NCI-H1092 treated with DMSO at 0.1 percent for 48 hours (cell line): ENCODE results near the gene NDUFV2.
A peak's percentile ranks its signal among the peaks of the same experiment; 100 is the strongest.
"Not testable (repeated sequence)": the region's sequence is repeated elsewhere in the genome, so short reads cannot be mapped to it uniquely, and the experiment has no call there.

Experiments
- DNase-seq: peaks from one replicate; lab custom pipeline; 2025; lab: John Stamatoyannopoulos, UW

NDUFV2 gene

DNA sequence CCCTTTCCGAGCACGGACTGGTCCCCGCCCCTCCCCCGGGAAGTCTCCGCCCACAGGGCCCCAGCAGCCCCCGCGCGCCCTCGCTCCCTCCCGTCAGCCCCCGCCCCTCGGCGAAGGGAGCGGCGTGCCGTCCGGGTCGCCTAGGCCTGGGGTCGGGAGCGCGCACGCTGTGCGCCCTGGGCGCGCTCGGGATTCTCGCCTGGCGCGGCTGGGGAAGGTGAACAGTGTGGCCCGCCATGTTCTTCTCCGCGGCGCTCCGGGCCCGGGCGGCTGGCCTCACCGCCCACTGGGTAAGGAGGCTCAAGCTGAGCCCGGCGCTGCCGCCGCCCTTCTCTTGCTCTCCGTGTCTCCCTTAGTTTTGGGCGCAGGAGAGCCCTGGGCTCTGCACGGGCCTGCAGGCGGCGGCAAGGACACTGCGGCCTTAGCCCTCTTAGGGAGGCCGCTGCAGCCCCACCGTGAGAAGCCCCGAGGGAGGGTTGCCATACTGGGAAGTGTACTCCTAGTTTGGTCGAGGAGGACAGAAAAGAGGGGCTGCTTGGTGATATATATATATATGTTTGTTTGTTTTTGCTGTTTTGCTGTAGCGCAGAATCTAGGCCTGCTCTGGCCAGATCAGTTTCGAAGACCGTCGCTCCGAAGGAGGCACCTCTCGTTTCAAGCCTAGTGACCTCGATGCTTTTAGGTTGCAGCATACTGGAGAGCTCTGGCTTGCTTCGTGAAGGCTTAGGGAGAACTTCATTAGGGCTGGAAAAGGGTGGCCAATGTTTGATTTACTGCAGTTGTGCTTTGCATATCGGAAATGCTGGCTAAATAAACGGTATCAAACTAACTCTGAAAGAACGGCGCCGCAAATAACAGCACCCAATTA is at the start of gene NDUFV2:
Gene NDUFV2 (plus strand): TSS at position 192 of the 868 bp plus-strand sequence. CDS start 45 bp downstream, at position 237.
- peak; percentile 89 for DNase-seq

DNA sequence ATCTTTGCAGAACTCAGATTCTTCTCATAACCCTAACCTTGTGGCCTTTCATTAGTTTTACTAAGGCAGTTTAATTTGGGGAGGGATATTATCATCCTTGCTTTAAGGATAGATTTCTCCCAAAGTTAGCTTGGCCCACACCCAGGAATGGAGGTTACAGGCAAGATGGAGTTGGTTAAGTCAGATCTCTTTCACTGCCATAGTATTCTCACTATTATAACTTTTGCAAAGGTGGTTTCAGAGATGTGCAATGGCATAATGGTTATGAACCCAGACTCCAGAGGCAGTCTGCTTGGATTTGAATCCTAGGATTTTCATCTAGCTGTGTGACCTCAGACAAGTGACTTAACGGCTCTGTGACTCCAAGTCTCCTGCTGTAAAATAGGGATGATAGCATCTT is 48.7 kb upstream of the NDUFV2 start:
- DNase-seq, result no peak

DNA sequence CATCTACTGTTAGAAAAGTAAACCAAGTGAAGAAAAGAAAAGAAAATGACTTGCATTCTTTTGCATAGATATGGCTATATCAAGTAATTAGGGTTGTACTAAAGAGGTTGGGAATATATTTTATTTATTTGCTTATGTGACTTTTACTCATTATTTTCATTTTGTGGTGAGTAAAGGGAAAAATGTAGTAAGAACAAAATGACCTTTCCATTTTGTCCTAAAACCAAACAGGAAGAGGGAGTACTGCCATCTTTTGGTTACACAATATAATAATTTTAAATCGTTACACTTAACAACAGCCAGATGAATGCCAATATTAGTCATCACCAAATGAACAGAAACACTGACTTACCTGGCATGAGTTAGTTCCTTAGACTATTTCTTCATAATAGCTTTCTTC is 47.3 kb upstream of the NDUFV2 start:
- DNase-seq, result no peak

DNA sequence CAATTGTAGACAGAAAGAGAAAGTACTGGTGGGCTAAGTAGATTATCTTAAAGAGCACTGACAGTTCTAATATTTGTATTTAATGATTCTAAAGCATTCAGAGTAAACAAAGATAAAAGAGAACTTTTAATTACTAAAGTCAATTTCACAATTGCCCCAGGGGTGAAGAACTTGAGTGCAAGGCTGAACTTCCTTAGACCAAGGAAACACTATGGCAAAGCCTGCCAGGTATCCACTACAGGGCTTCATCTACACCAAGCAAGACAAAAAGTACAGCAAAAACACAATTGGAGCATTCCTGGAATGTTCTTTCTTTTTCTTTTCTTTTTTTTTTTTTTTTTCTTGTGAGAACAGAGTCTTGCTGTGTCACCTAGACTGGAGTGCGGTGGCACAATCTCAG is 46.9 kb upstream of the NDUFV2 start:
- no peak for DNase-seq

DNA sequence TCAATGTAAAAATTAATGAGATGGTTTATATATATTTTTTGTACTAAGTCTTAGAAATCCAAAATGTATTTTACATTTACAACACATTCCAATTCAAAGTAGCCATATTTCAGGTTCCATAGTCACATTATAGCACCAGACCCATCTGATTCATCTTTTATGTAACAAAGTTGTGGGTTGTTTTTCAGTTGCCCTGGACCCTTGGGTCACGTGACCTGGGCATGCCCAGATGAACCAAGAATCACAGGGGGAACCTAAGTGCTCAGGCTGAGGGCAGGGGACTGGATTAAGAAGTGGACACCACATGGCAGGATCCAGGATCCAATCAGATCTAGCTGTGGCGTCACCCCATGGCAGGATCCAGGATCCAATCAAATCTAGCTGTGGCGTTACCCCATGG is 44.9 kb upstream of the NDUFV2 start:
- no peak for DNase-seq

DNA sequence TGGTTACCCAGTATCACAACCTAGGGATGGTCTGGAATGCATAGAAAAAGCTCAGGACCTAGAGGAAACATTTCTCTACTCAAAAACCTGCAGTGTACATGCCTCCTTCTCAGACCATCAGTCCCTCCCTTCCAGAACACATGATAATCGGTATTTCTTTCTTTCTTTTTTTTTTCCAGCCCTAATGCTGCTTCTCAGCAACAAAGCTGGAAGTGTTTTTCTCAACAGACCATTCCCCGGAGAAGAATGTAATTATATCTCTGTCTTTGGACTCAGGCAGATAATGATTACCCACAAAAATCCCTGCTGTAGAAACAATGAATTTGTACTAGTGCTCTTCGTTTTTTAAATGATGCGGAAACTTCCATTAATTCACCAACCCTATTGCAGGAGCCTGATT is 44.1 kb upstream of the NDUFV2 start:
- DNase-seq, result no peak

DNA sequence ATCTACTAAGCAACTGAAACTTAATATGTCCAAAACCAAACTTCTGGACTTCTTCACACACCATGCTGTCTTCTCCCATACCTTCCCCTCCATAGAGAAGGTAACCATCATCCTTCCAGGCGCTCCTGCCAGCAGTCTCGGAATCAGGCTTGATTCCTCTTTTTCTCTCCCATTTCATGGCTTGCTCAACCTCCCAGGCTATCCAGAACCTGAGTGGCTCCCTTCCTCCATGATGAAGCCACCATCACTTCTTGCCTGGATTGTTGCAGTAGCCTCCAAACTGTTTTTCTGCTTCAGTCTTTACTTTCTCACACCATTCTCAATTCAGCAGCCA is 40.1 kb upstream of the NDUFV2 start:
- no peak for DNase-seq

DNA sequence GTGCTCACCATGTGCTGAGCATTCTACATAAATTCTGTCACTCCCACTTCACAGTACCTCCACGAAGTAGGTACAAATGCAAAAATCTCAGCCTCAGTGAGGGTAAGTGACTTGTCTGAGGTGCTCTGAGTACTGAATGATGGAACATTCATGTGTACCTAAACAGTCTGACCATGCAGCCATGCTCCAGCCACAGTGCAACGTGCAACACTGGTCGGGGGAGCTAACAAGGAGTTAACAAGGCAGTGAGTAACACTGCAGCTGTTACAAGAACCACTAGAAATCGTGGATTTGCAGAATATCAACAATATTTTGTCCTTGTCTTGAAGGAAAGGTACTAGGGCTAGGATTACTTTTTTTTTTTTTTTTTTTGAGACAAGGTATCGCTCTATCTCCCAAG is 36.6 kb upstream of the NDUFV2 start:
- DNase-seq, result no peak

DNA sequence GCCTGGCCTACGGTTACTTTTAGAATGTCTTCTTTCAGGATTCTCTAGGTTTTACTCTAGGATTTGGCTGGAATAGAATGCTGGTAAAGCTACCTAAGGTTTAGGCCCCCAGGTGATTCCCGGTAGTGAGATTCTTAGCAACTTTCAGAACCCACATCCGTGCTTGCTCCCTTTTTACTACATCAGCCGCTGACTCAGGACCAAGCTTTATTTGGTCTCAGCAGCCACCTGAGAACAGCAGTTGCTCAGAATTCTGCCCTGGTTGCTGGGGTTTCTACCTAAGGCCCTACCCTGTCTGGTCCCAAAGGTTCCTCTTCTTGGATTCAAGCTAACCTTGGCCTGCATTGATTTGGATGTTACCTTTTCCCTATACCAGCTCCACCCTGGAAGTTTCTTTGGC is 36.1 kb upstream of the NDUFV2 start:
- DNase-seq, result no peak

DNA sequence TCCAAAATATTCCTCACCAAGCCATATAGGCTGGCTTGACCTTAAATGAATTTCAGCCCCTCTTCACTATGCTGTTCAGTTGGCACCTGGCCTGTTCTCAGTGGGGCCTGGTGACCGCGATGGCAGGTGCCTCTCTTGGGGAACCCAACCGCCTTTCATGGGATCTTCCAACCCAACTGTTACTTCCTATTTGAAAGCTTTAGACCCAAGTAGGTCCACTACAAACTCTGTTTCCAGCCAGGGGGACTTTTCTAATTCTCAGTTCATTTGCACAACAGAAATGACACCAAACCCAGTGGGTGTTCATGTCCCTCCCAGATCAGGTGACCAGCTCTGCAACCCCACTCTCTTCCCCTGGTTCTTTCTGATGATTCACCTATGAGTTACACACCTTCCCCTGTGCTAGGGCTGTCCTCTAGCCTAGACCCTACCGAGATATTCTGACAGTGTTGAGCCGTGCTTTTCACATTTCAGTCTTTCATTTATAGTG is 35.6 kb upstream of the NDUFV2 start:
- no peak for DNase-seq

DNA sequence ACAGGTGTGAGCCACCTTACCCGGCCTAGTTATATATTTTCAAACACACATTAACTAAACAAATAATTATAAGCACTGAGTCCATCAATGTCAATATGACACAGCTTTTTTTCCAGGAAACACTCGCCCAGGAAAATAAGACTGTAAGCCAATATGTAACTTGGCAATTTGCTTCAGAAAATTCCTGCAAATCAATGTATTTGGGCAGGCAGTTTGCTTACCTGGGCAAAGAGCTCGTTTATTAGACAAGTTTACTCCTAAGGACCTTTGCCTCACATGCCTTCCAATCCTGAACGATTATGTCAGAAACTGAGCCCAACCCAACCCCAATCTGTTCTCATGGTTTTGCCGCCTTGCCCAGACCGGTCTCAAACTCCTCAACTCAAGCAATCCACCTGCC is 34.7 kb upstream of the NDUFV2 start:
- no peak for DNase-seq

DNA sequence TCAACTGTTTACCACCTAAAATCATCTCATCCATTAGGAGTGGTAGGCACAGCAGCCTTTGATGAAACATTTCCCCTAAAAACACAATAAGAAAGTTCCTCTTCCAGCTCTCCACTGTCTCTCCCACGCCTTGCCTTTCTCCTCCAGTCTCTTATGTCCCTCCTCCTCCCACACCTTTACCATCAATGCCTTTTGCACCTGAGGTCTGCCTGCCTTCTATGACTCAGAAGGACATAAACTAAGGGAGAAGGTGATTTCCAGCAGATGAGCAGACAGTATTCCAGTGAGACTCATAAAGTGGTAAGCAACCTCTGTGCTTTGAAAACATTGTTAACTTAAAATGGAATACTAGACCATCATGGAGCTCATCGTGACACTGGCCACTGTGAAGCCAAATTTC is 34.2 kb upstream of the NDUFV2 start:
- DNase-seq, result no peak

DNA sequence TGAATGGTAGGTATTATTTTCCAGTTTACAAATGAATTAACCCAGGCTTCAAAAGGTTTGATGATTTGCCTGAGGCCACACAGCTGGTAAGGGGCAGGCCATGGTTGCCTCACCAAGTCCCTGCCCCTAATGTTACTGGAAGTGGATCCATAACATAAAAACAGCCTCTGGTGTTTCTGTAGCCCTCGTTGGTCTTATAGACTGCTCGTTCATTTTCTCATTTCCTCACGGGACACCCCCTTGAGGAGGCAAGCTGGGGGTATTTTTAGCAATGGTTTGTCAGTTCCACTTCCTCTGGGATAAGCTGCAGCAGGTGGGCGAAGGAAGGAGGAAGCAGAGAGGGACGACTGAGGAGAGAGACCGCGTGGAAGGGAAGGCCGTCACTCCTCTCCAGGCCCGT is 32.9 kb upstream of the NDUFV2 start:
- DNase-seq, result no peak

DNA sequence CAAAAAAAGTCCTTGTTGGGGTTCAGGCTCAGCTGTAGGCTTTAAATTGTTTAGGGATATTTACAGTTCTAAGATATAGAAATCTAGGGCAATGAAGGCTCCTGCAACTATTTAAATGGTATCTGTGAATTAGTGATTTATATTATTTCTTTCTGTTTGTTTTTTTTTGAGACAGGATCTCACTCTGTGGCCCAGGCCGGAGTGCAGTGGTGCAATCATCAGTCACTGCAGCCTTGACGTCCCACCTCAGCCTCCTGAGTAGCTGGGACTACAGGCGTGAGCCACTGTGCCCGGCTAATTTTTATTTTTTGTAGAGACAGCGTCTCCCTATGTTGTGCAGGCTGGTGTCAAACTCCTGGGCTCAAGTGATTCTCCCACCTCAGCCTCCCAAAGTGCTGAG is 32.3 kb upstream of the NDUFV2 start:
- DNase-seq, result no peak

DNA sequence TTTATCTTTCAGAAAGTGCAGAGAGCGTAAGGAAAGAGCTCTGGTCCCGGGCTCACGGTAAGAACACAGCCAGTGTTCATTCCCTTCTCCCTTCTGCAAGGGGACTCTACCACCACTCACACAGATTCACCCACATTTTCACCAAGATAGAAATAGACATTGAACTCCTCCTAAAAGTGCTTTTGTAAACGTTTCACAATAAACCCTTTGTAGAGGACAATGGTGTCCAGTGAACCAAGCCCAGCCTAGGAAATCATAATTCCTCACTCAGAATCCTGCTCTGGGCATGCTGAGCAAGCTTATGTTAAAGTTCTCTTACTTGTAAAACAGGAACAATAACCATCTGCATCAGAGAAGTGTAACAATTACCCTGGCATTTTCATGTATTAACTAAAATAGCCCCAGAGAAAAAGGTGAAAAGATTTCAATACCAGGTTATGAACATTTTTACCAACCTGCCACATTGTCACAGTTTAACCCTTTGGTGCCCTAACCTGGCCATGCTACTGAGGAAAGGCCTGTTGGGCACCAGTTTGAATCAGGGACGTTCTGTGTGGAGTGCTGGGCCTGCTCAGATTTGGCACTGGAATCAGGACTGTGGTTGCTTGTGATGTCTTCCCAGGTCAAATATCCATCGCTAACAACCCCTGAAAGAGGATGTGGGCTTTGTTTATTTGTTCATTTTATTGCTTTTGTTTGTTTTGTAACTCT is 22.5 kb upstream of the NDUFV2 start:
- no peak for DNase-seq

DNA sequence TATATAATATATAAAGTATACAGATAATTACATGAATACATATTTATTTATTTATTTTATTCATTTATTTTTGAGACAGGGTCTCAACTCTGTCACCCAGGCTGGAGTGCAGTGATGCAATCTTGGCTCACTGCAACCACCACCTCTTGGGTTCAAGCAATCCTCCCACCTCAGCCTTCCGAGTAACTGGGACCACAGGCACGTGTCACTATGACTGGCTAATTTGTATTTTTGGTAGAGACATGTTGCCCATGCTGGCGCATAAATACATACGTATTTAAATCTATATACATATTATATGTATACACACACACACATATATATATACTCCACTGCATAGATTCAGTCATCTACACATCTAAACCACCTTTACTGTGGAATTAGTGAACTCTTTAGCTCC is 20.6 kb upstream of the NDUFV2 start:
- no peak for DNase-seq

DNA sequence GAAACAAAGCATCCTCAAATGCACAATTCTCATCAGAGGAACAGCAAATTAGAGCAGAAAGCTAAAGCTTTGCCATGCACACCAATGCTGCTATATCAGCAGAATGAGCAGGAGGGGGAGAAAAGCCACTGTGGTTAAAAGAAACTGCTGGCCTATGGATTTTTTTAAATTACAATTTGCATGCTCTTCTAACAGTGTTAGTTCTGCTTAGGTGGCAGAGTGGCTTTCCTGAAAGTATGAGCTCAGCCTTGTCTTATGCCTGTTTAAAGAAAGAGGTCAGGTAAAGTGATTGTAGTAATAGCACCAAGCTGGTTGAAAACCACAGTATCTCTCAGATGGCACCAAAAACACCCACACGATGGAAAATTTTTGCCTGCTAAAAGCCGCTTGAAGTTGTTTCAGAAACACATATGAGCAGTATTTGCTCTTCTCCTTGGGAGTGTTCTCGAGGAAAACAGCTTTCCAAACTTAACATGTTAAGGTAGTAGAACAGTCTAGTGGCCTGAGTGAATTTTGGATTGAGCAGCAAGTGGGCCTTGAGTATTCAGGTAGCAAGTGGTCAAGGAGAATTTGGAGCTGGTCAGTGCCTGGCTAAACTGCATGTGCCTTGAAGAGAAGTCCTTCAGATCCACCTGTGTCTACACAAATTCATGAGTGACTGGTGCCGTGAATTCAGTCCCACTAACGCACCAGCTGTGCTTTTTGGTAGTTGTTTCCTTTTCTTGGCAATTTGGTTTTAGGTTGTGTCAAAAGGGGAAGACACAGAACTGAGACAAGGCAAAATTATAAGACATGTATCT is 19.6 kb upstream of the NDUFV2 start:
- no peak for DNase-seq

DNA sequence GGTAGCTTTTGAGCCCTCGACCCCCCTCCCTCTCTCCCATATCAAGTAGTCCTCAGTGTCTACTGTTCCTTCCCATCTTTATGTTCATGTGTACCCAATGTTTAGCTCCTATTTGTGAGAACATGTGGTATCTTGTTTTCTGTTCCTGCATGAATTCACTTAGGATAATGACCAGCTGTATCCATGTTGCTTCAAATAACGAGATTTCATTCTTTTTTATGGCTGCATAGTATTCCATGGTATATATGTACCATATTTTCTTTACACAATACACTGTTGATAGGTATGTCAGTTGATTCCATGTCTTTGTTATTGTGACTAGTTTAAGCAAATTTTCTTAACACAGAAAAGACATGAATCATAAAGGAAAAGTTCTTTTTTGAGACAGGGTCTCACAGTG is 16.5 kb upstream of the NDUFV2 start:
- no peak for DNase-seq

DNA sequence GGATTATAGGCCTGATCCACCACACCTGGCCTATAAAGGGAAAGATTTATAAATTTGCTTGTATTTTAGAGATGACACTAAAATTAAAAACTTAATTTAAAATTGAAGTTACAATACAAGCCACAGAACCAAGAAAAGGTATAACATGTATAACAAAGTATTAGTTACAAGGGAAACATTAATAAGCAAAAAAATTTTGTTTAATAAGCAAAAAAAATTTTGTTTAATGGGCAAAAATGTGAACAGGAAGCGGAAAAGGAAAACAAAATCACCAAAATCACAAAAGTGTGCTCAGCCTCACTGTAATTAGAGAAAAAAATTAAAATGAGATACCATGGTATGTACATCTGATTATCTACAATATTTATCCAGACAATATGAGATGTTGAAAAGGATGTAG is 15.9 kb upstream of the NDUFV2 start:
- DNase-seq, result no peak

DNA sequence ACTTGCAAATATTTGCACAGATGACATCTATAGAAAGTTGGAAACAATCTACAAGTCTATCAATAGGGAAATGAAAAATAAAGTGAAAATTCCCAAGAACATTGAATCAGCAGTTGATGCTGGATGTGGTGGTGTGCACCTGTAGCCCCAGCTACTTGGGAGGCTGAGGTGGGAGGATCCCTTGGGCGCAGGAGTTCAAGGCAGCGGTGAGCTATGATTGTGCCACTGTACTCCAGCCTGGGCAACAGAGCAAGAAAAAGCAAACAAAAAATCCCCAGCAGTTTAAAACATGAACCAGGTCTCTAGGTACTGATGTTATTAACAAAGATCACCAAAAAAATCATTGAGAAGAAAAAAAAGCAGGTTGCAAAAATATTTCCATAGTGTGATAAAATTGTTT is 15.4 kb upstream of the NDUFV2 start:
- DNase-seq, result no peak

DNA sequence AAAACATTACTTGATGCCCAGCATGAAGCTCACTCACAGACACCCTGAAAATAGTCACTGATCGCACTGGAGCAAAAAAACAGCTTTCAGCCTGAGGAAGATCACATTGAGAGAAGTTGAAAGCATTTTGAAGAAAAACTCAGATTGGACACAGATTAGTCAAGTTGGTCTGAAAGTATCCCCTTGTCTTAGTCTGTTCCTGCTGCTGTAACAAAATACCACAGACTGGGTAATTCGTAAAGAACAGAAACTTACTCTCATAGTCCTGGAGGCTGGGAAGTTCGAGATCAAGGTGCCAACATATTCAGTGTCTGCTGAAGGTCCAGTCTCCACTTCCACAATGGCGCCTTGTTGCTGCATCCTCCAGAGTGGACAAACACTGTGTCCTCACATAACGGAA is 14.2 kb upstream of the NDUFV2 start:
- DNase-seq, result no peak

DNA sequence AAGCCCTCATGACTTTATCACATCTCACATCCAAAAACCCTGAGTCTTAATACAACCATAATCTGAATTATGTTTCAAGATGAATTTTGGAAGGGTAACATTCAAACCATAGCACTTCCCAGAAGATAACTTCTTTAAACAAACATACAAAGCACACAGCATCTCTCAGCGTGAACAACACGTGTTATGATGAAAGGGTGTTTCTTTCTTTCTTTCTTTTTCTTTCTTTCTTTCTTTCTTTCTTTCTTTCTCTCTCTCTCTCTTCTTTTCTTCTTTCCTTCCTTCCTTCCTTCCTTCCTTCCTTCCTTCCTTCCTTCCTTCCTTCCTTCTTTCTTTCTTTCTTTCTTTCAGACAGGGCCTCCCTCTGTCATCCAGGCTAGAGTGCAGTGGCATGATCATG is 13.8 kb upstream of the NDUFV2 start:
- DNase-seq, result not testable (repeated sequence)

DNA sequence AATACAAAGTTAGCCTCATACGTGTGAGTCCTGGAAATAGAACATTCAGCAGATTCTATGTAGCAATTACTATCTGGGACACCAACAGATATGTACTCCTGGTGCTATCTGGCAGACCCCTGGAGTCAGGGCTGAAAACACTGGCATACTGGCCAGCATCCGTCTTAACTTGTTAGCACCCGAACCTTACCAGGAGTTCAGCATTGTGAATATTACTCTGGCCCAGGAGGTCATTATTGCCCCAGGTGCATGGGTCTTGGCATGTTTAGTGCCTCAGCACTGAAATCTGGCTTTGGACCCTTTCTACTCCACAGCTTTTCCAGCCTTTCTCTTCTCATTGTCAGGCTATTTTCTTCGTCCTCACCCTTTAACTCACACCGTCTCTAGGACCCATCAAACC is 11.9 kb upstream of the NDUFV2 start:
- no peak for DNase-seq
